Hematopoietic multipotent progenitor cell treated with erythropoietin and hydrocortisone succinate and interleukin-3 and kit ligand, for 15 days (in vitro differentiated cells): ENCODE measurements around the gene PLAAT2.

Experiments
- DNase-seq: peaks from one replicate; pipeline ENCODE4 v3.0.0-alpha.2; 2015; ENCODE audit warnings: low spot score

The PLAAT2 gene

GRCh38 chr11:63518548-63518947 is 44.6 kb downstream of the PLAAT2 start:
- DNase-seq = no peak

- DNase-seq = no peak
Observed at GRCh38 chr11:63517156-63517555, 46.0 kb downstream of the PLAAT2 start.

- no peak for DNase-seq
Observed at GRCh38 chr11:63516109-63516508, 47.1 kb downstream of the PLAAT2 start.

- no peak for DNase-seq
Observed at GRCh38 chr11:63512816-63513215, 50.4 kb downstream of the PLAAT2 start.

GRCh38 chr11:63511048-63511748 is 52.0 kb downstream of the PLAAT2 start:
- no peak for DNase-seq

- no peak for DNase-seq
Observed at GRCh38 chr11:63510360-63511047, 52.7 kb downstream of the PLAAT2 start.

GRCh38 chr11:63508745-63509144 is 54.4 kb downstream of the PLAAT2 start:
- no peak for DNase-seq

GRCh38 chr11:63508009-63508408 is 55.2 kb downstream of the PLAAT2 start:
- peak; percentile 20 for DNase-seq

GRCh38 chr11:63507511-63507910 is 55.7 kb downstream of the PLAAT2 start:
- DNase-seq = no peak

- DNase-seq = no peak
Observed at GRCh38 chr11:63506876-63507275, 56.3 kb downstream of the PLAAT2 start.

- DNase-seq = no peak
Observed at GRCh38 chr11:63505857-63506528, 57.2 kb downstream of the PLAAT2 start, which contains the start of gene LGALS12. TSS of gene LGALS12 (plus strand) at chr11:63506084. CDS start at chr11:63506459, 375 bp downstream.

GRCh38 chr11:63504933-63505586 is 58.1 kb downstream of the PLAAT2 start:
- no peak for DNase-seq

GRCh38 chr11:63504054-63504453 is 59.1 kb downstream of the PLAAT2 start:
- DNase-seq = no peak

- DNase-seq = no peak
Observed at GRCh38 chr11:63503492-63503891, 59.7 kb downstream of the PLAAT2 start.
